Osteocyte (in vitro differentiated cells): ENCODE data around the gene AP1M2. TPM values are rescaled to one million over a fixed set of nuclear protein-coding genes. Genes with fewer than 3 reads are reported as not detected.
A peak's percentile ranks its signal among the peaks of the same experiment; 100 is the strongest.

Experiments
- DNase-seq: peaks from one replicate; pipeline ENCODE4 v3.0.0; 2021; ENCODE audit warnings: mixed read lengths; ENCODE audit not compliant: unreplicated experiment; ENCODE audit errors: extremely low spot score
- H3K27ac Mint-ChIP-seq: one replicate; pipeline ENCODE4 v1.8.0; 2021; ENCODE audit warnings: mild to moderate bottlenecking, mixed read lengths; ENCODE audit not compliant: unreplicated experiment
- H3K27me3 Mint-ChIP-seq: one replicate; pipeline ENCODE4 v1.8.0; 2021; ENCODE audit warnings: mixed read lengths; ENCODE audit not compliant: unreplicated experiment
- H3K36me3 Mint-ChIP-seq: one replicate; pipeline ENCODE4 v1.8.0; 2021; ENCODE audit warnings: mixed read lengths; ENCODE audit not compliant: unreplicated experiment
- H3K4me1 Mint-ChIP-seq: one replicate; pipeline ENCODE4 v1.8.0; 2021; ENCODE audit warnings: mixed read lengths; ENCODE audit not compliant: unreplicated experiment
- H3K4me3 Mint-ChIP-seq: one replicate; pipeline ENCODE4 v1.8.0; 2021; ENCODE audit warnings: mild to moderate bottlenecking, moderate library complexity, mixed read lengths; ENCODE audit not compliant: unreplicated experiment
- H3K9me3 Mint-ChIP-seq: one replicate; pipeline ENCODE4 v1.8.0; 2021; ENCODE audit warnings: mixed read lengths; ENCODE audit not compliant: unreplicated experiment
- CTCF ChIP-seq: fragments of 200-600 bp; sonication (generic); IDR thresholded peaks from 2 replicates; pipeline ENCODE4 v1.5.0; 2021; ENCODE audit warnings: antibody characterized with exemption, mild to moderate bottlenecking, moderate library complexity
- total RNA-seq: library from RNA; stranded (reverse); gene quantifications from 2 replicates; pipeline ENCODE4 v1.2.1, GENCODE V29; 2021

Gene AP1M2
- total RNA-seq, 1 donor from 2014 or later, result not detected

- H3K4me1 Mint-ChIP-seq, result no peaks in the 10 kb centered on the region
- no peak overlapping the region for H3K27ac Mint-ChIP-seq
- TF ChIP-seq CTCF, result no peak
- DNase-seq, result no peak
- H3K9me3 Mint-ChIP-seq, result no peaks in the 10 kb centered on the region
- H3K36me3 Mint-ChIP-seq, result no peaks in the 10 kb centered on the region
- no peak overlapping the region for H3K4me3 Mint-ChIP-seq
- H3K27me3 Mint-ChIP-seq, result peaks cover 20% of the 10 kb centered on the region
Measured at GRCh38 chr19:10586396-10586795, 716 bp downstream of the AP1M2 start.

- DNase-seq, result no peak
- peaks cover 5% of the 10 kb centered on the region for H3K4me1 Mint-ChIP-seq
- H3K27me3 Mint-ChIP-seq, result peaks cover 20% of the 10 kb centered on the region
- H3K36me3 Mint-ChIP-seq, result no peaks in the 10 kb centered on the region
- no peaks in the 10 kb centered on the region for H3K9me3 Mint-ChIP-seq
- no peak overlapping the region for H3K4me3 Mint-ChIP-seq
- H3K27ac Mint-ChIP-seq, result no peak overlapping the region
- TF ChIP-seq CTCF, result no peak
Measured at GRCh38 chr19:10583036-10583776, 3.9 kb downstream of the AP1M2 start.

GRCh38 chr19:10582091-10582490, 5.0 kb downstream of the AP1M2 start:
- peaks cover 11% of the 10 kb centered on the region for H3K27me3 Mint-ChIP-seq
- TF ChIP-seq CTCF, result no peak
- H3K27ac Mint-ChIP-seq, result no peak overlapping the region
- DNase-seq, result no peak
- no peak overlapping the region for H3K4me3 Mint-ChIP-seq
- H3K36me3 Mint-ChIP-seq, result no peaks in the 10 kb centered on the region
- no peaks in the 10 kb centered on the region for H3K9me3 Mint-ChIP-seq
- peaks cover 6% of the 10 kb centered on the region for H3K4me1 Mint-ChIP-seq

- DNase-seq, result peak; percentile 93
- no peak overlapping the region for H3K27ac Mint-ChIP-seq
- H3K27me3 Mint-ChIP-seq, result peaks cover 3% of the 10 kb centered on the region
- H3K9me3 Mint-ChIP-seq, result no peaks in the 10 kb centered on the region
- no peak overlapping the region for H3K4me3 Mint-ChIP-seq
- peak; percentile 97 for TF ChIP-seq CTCF
- H3K36me3 Mint-ChIP-seq, result no peaks in the 10 kb centered on the region
- peaks cover 8% of the 10 kb centered on the region for H3K4me1 Mint-ChIP-seq
Measured at GRCh38 chr19:10580979-10581631, 6.0 kb downstream of the AP1M2 start.

GRCh38 chr19:10577951-10578350, 9.2 kb downstream of the AP1M2 start:
- no peak for TF ChIP-seq CTCF
- no peak overlapping the region for H3K4me3 Mint-ChIP-seq

More at GRCh38 chr19:10577951-10578350, 9.2 kb downstream of the AP1M2 start:
- H3K9me3 Mint-ChIP-seq, result no peaks in the 10 kb centered on the region
- H3K27me3 Mint-ChIP-seq, result no peaks in the 10 kb centered on the region
- no peak for DNase-seq
- H3K36me3 Mint-ChIP-seq, result no peaks in the 10 kb centered on the region
- peaks cover 8% of the 10 kb centered on the region for H3K4me1 Mint-ChIP-seq
- H3K27ac Mint-ChIP-seq, result no peak overlapping the region
